Loucy (cell line): ENCODE data around the gene MIEN1.

ENCODE experiments used
- CTCF ChIP-seq: fragments of 200-600 bp; sonication (generic); conservative IDR thresholded peaks from 2 replicates; pipeline ENCODE4 v1.5.1; 2014; ENCODE audit warnings: mild to moderate bottlenecking, antibody characterized with exemption, low read length
- EZH2phosphoT487 ChIP-seq: fragments of 200-600 bp; IDR thresholded peaks from 2 replicates; pipeline ENCODE4 v1.6.1; 2018; ENCODE audit warnings: antibody characterized with exemption, mild to moderate bottlenecking, moderate library complexity, borderline replicate concordance

GRCh38 chr17:39732586-39732985 is 2.3 kb upstream of the MIEN1 start:
- TF ChIP-seq CTCF (no peak), EZH2phosphoT487 (no peak)
